ENCODE measurements around the gene KCNMA1. TPM values are rescaled to one million over a fixed set of nuclear protein-coding genes. Genes with fewer than 3 reads are reported as not detected.

Gene KCNMA1
- total RNA-seq, 1 experiment from 2014 or later = 143 TPM

GRCh38 chr10:77073663-77073960 lies 564.0 kb downstream of the KCNMA1 start:
- Histone ChIP-seq H3K27ac (ENCODE audit: low read length) (no peak overlapping the region), H3K9me3 (ENCODE audit: low read length) (no peaks in the 10 kb centered on the region), H3K27me3 (ENCODE audit: low read length) (no peaks in the 10 kb centered on the region), H3K4me2 (ENCODE audit: low read length) (no peak overlapping the region), H3K79me2 (ENCODE audit: low read length) (no peaks in the 10 kb centered on the region), H3K9ac (ENCODE audit: low read length) (no peak overlapping the region), H4K20me1 (ENCODE audit: low read length) (no peaks in the 10 kb centered on the region), H3K9me2 (replicated peaks; ENCODE audit: low read length) (no peaks in the 10 kb centered on the region), H3K4me3 (ENCODE audit: low read length) (no peak overlapping the region), H3K36me3 (ENCODE audit: low read depth, low read length) (peaks cover 29% of the 10 kb centered on the region), H3K4me1 (ENCODE audit: insufficient read depth, low read length) (no peaks in the 10 kb centered on the region), H3F3A (ENCODE audit: low read length, unreplicated experiment) (no peaks in the 10 kb centered on the region), H2AFZ (ENCODE audit: low read length) (no peak overlapping the region)
- ChIA-PET CTCF (no interaction called here), POLR2A (ENCODE audit: unreplicated experiment) (no interaction called here)
- ATAC-seq (no peak), DNase-seq (no peak)
- BruUV-seq (replicated peaks) = no TSS peak
- TF ChIP-seq EZH2 (IDR thresholded peaks at IDR 0.05; ENCODE audit: low read length, unreplicated experiment) (no peak), CTCF (conservative IDR thresholded peaks at IDR 0.05; ENCODE audit: low read depth, low read length) (no peak), EZH2phosphoT487 (IDR thresholded peaks at IDR 0.05; ENCODE audit: borderline replicate concordance, low read length) (no peak)
- intact Hi-C loops (cut with micrococcal nuclease) = no loop called here

DNA sequence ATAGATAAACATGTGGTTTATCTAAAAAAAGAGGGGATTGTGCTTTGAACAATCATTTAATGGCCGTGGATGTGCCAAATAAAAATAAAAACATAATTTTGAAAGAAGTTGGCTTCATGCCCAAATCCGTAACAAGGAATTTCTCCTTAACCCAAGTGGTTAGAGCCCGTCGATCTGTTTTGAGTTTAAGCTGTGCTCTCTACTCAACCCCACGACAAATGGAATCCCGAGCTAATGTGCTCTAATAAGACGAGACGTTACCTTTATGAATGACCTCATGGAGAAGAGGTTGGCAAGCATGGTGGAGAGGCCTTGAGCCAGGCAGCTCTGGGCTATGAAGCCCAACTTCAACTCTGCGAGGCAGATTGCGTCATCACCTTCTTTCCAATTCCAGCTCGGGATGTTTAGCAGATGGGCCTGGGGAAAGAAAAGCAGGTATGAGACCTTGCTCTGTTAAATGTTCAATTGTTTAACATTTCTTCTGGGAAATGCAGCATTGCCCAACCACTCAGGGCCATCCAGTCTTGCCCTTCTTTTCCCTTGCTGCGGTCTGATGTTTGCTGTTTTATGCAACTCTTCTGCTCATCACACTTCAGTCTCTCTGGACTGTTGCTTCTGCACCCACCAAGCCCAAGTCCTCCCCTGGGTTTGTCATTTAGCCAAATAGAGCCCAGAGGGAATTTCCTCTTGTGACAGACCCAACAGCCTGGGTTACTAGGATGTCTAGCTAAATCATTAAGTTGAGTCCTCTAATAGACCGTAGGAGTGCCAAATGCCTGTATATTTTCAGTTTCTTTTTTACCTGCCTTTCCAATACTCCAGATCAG lies 564.6 kb downstream of the KCNMA1 start:
- H3K79me2 ChIP-seq (ENCODE audit: low read length) = no peaks in the 10 kb centered on the region
- H3K4me3 ChIP-seq (ENCODE audit: low read length) = no peak overlapping the region
- ATAC-seq = no peak
- no peak for DNase-seq
- ChIA-PET POLR2A (ENCODE audit: unreplicated experiment) (no interaction called here), CTCF (no interaction called here)
- no peaks in the 10 kb centered on the region for H3F3A ChIP-seq (ENCODE audit: low read length, unreplicated experiment)
- no peak overlapping the region for H3K4me2 ChIP-seq (ENCODE audit: low read length)
- BruUV-seq (replicated peaks) = no TSS peak
- H3K27me3 ChIP-seq (ENCODE audit: low read length) = no peaks in the 10 kb centered on the region
- no peak overlapping the region for H3K9ac ChIP-seq (ENCODE audit: low read length)
- H2AFZ ChIP-seq (ENCODE audit: low read length) = no peak overlapping the region
- no peaks in the 10 kb centered on the region for H4K20me1 ChIP-seq (ENCODE audit: low read length)
- peaks cover 24% of the 10 kb centered on the region for H3K36me3 ChIP-seq (ENCODE audit: low read depth, low read length)
- no peaks in the 10 kb centered on the region for H3K9me2 ChIP-seq (replicated peaks; ENCODE audit: low read length)
- H3K4me1 ChIP-seq (ENCODE audit: insufficient read depth, low read length) = no peaks in the 10 kb centered on the region
- intact Hi-C loops (cut with micrococcal nuclease) = no loop called here
- no peak overlapping the region for H3K27ac ChIP-seq (ENCODE audit: low read length)
- TF ChIP-seq CTCF (conservative IDR thresholded peaks at IDR 0.05; ENCODE audit: low read depth, low read length) (no peak), EZH2phosphoT487 (IDR thresholded peaks at IDR 0.05; ENCODE audit: borderline replicate concordance, low read length) (no peak), EZH2 (IDR thresholded peaks at IDR 0.05; ENCODE audit: low read length, unreplicated experiment) (no peak)
- H3K9me3 ChIP-seq (ENCODE audit: low read length) = no peaks in the 10 kb centered on the region

DNA sequence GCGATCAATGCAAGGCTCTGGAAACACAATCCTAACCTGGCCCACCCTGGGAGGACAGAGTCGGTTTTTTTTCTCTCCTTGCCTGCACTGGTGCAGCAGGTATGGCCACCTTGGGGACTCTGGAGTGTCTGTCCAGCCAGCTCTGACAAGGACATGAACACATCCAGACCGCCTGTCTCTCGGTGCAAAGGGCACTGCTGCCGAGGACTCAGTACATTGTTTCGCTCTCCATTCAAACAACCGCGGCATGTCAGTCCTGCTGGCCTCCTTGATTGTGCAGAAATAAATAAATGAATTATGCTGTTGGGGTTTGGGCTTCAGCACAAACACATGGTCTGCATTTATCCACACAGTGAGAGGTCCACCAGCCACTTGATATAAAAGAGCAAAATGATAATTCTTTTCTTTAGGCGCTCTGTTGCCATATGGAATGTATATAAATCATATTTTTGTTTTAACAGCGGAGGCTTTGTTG lies 565.2 kb downstream of the KCNMA1 start:
- no peaks in the 10 kb centered on the region for H3K79me2 ChIP-seq (ENCODE audit: low read length)
- ATAC-seq (no peak), DNase-seq (no peak)
- ChIA-PET CTCF (no interaction called here), POLR2A (ENCODE audit: unreplicated experiment) (no interaction called here)
- no TSS peak for BruUV-seq (replicated peaks)
- no peaks in the 10 kb centered on the region for H4K20me1 ChIP-seq (ENCODE audit: low read length)
- no peaks in the 10 kb centered on the region for H3K4me1 ChIP-seq (ENCODE audit: insufficient read depth, low read length)
- intact Hi-C loops (cut with micrococcal nuclease) = no loop called here
- H3K9me2 ChIP-seq (replicated peaks; ENCODE audit: low read length) = no peaks in the 10 kb centered on the region
- no peak overlapping the region for H3K9ac ChIP-seq (ENCODE audit: low read length)
- no peak overlapping the region for H3K27ac ChIP-seq (ENCODE audit: low read length)
- no peak overlapping the region for H3K4me2 ChIP-seq (ENCODE audit: low read length)
- no peak overlapping the region for H2AFZ ChIP-seq (ENCODE audit: low read length)
- TF ChIP-seq EZH2 (IDR thresholded peaks at IDR 0.05; ENCODE audit: low read length, unreplicated experiment) = no peak
- no peak for TF ChIP-seq CTCF (conservative IDR thresholded peaks at IDR 0.05; ENCODE audit: low read depth, low read length)
- no peak for TF ChIP-seq EZH2phosphoT487 (IDR thresholded peaks at IDR 0.05; ENCODE audit: borderline replicate concordance, low read length)
- H3K36me3 ChIP-seq (ENCODE audit: low read depth, low read length) = peaks cover 24% of the 10 kb centered on the region
- H3K9me3 ChIP-seq (ENCODE audit: low read length) = no peaks in the 10 kb centered on the region
- no peaks in the 10 kb centered on the region for H3K27me3 ChIP-seq (ENCODE audit: low read length)
- no peaks in the 10 kb centered on the region for H3F3A ChIP-seq (ENCODE audit: low read length, unreplicated experiment)
- H3K4me3 ChIP-seq (ENCODE audit: low read length) = no peak overlapping the region

Data from PC-3 (cell line).